Fibroblast of the conjunctiva (primary cell): Measurements from ENCODE around the gene SLPI.

Source experiments
- DNase-seq: peaks from one replicate; pipeline ENCODE4 v3.0.0-alpha.2; 2010; ENCODE audit warnings: low read depth

The SLPI gene, protein sequence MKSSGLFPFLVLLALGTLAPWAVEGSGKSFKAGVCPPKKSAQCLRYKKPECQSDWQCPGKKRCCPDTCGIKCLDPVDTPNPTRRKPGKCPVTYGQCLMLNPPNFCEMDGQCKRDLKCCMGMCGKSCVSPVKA

DNA sequence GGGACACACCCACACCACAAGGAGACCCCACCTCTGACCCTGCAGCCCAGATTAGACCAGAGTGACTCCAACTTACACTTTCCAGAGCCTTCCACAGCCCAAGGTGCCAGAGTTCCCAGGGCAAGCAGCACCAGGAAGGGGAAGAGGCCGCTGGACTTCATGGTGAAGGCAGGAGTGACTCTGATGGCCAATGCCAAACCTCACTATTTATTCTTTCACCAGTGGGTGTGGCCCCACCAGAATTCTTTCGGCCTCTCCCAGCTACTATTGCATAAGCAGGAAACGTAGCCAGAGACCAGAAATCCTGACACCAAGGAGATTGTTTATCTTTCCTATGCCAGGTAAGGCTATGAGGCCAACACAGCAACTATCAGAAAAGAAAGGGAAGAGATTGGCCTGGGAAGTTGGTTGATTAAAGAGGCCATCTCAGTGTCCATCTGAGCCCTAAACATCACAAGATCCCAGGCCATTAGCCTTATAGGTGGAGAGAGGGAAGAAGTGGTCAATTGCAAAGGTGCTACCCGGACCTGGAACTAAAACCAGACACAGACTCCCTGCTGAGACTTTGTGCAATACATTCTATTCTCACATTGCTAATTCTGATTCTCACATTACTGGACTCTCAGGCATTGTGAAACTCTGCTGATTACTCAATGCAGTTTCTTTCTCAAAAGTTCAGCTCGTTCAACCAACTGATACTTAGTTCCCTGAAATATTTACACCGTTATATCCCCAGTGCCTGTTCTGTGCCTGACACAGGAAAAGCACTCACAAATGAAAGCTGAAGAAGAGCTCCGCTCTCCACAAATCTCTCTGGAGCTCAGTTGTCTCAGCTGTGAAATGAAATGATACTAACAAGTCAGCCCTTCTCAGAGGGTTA, at the start of gene SLPI:
SLPI (minus strand) TSS at position 182 of the 880 bp plus-strand sequence; CDS start at position 161, 21 bp downstream.
- no peak for DNase-seq

DNA sequence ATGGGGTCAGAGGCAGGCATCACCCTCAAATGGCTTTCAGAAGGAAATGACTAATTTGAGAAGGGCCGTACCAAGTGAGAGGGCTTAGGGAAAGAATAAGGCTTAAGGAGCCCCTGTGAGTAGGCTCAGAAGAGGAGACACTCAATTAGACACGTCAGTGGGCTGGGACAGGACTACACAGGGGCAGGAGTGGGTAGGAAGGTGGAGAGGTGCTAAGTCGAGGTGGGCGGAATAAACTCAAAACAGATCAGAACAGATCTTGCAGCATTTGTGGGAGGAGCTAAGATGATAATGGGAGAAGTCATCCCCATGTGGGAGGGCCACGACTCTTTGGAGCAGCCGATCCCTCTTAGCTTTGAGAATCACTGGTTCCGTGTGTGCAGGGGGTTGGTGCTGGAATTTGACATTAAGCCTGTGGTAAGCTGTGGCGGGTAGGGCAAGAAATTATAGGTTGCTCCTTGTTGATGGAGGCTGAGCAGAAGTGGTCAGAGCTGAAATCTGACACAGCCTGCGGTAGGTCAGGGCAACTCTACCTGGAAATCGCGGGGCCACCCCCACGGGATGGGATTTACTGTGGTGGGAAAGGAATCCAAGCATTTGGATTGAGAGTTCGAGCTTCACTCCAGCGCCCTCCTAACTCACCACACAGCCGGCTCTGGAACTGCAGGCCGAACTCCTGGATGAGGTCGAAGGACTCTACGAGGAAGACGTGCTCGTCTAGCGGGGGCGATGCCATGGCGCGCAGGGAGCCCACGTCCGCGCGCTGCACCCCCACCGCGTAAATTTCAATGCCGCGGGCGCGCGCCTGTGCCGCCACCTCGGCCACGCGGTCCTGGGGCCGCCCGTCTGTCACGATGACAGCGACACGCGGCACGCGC, 49.5 kb upstream of the SLPI start:
- no peak for DNase-seq

DNA sequence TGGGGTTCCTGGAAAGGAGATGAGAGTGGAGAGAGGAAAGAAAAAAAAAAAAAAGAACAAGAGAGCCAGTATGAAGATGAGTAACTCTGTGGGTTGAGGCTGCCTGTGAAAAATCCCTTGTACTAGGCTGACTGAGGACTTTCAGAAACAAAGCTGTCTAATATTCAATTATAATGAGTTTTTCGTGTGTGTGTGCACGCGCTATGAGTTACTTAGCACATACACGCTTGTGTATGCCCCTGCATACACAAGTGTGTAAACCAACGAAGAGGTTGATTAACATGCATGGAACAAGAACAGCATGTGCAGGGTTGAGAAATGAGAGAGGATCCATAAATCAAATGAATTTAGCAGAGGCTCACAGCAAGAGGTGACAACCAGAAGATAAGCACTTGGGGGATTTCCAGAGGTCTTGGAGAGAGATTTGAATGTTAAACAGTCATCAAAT, 47.5 kb upstream of the SLPI start:
- DNase-seq = no peak

DNA sequence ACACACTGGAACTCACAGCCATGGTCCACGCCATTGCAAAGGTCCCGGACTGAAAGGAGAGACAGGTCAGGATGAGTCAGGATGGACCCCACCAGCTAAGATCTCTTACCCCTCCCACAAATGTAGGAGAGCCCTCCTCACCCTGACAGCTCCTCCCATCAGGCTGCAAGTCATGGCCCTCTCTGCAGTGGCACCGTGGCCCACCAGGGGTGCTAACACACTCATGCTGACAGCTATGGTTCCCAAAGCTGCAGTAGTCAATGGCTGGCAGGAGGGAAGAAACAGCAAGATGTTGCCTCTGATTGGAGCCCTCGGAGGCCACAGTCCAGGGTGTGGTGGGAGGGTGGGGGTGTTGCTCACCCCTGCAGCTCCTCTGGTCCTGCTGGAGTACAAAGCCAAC, 46.6 kb upstream of the SLPI start:
- DNase-seq = no peak

DNA sequence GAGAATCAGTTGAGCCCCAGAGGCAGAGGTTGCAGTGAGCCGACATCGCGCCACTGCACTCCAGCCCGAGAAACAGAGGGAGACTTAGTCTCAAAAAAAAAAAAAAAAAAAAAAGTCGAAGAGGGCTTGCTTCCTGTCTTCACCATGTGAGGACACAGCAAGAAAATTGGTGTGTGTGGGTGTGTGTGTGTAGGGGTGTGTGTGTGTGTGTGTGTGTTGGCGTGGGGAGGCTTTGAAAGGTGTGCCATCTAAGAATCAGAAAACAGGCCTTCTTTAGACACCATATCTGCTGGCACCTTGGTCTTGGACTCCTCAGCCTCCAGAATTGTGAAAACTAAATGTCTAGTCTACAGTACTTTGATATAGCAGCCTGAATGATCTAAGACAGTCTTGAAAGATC, 45.4 kb upstream of the SLPI start:
- DNase-seq = no peak

DNA sequence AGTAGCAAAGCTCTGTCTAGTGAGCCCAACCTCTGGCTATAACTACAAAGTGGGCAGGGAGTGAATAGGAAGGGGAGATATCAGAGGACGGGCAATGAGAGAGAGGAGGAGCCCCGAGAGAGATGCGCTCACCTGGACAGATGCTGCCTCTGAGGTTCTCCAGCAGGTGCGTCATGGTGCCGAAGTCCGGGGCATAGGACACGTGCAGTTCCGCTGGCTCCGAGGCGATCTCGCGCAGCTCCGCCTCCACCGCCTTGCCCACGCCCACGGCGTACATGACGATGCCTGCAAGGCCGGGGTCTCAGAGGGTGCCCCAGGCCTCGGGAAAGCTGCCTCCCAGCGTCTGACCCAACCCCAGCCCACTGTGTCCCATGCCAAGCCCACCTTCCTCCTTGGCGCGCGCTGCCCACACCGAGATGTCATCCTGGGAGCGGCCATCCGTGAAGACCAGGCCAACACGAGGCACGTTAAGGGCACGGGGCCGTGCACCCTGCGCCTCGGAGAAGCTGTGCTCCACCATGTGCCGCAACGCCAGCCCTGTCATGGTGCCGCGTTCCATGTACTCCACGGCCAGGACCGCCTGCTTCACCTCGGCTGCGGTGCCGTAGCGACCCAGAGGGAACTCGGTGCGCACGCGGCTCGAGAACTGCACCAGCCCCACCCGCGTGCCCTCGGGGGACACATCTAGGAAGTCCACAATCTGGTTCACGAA, 43.6 kb upstream of the SLPI start:
- DNase-seq = no peak

DNA sequence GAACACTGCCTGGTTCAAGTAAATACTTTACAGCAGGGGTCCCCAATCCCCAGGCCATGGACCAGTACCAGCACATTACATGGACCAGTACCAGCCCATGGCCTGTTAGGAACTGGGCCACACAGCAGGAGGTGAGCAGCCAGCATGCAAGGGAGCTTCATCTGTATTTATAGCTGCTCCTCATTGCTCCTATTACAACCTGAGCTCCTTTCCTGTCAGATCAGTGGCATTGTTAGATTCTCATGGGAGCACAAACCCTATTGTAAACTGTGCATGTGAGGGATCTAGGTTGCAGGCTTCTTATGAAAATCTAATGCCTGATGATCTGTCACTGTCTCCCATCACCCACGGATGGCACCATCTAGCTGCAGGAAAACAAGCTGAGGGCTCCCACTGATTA, 40.3 kb upstream of the SLPI start:
- DNase-seq = no peak

DNA sequence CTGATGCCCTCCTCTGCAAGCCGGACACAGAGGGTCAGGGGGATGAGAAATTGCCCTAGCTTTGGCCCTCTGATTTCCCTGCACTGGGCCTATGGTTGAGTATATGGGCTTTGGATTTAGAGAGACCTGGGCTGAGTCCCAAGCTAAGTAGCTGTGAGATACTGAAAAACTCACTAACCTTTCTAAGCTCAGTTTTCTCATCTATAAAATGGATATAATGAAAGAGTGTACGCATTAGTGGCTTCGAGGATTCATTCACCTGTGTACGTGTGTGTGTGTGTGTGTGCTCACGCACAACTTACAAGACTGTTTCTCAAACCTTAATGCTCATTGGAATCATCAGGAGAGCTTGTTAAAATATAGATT, 39.6 kb upstream of the SLPI start:
- no peak for DNase-seq

DNA sequence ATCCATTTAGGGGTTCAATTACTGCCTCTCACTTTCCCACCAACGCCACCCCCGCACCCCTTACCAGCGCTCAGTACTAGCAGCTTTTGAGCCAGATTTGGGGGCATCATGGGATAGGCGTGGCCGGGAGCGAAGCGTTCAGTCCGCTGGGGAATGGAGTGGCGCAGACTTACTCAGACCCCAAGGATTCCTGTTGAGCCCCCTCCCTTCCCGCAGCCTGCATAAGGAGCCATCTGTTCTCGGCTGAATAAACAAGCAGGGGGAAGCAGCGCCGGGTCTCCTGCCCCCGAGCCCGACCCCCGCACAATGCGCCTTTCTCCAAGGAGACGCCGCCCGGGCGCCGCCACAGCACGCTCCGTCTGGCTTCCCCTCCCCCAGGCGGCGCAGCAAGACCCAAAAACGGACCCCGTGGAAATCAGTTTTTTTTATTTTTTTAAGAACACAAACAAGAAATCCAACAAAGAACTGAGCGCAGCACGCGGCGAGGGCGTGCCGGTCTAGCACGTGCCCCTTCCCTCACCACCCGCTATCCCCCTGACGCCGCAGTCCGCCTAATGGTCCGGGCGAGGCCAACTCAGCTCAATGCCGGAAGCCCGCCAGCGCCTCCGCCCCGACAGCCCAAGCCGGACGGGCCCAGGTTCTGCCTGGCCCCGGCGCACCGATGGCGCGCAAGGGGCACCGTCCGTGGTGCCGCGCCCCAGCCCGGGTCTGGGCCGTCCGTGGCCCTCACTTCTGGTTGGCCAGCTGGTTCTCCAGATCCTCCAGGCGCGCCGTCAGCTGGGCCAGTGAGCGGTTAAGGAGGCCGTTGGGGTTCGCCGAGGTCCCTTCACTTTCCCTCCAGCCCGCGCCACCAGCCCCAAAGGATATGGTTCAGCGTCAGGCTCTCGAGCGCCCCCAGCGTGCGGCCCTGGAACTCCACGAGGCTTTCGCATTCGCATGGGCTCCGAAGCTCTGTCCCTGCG, 39.0 kb upstream of the SLPI start:
- DNase-seq = peak; percentile 34

DNA sequence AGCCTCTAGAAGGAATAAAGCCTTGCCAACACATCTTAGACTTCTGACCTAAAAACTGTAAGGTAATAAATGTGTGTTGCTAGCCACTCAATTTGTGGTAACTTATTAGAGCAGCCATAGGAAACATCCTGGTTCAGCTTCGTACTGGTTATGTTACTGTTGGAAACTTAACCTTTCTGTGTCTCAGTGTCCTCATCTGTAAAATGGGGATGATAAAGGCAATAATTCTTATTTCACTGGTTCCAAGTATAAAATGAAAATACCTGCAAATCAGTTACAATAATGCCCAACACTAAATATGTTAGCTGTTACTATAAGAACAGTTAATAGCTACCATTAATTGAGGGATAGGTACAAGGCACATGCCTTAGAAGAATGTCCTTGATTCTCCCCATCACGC, 38.0 kb upstream of the SLPI start:
- no peak for DNase-seq

DNA sequence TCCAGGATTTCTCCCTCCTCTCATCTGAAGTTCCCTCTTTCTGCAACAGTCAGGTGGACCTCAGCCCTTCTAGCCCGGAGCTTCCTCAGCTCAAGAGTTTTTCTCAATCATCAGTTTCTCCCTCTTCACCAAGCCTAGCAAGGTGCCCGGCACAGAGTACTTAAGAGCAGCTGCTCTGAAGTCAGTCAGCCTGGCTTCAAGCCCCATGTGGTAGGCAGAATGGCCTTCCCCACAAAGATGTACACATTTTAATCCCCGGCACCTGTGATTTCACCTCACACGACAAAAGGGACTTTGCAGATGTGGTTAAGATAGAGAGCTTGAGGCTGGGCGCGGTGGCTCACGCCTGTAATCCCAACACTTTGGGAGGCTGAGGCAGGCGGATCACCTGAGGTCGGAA, 37.2 kb upstream of the SLPI start:
- DNase-seq = no peak

DNA sequence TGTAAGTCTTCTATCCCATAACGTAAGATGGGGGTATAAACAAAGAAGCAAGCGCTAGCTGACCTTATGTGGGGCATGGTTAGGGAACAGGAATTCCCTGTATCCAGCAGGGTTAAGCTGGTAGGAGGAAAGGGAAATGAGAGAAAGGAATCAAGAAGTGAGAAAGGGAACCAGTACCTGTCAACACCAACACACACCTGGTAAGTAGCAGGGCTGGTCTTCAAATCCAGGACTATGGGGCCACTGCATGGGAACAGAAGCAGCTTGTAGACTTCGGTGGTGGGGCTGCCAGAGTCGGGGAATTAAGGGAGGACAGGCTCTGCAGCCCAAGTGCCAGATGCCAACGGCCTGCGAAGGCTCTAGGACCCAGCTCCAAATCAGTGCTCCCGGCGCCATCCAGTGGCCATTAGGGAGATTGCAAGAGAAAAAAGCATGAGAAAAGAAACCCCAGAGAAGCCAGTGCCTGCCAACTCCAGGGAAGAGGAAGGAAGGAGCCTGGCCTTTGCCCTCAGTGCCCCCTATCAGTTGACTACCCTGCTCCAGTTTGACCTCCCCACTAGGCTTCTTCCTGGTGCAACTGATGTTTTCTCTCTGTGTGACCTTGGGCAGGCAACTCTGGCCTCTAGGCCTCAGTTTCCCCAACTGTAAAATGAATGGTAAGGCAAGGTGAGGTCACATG, 36.5 kb upstream of the SLPI start:
- DNase-seq = peak; percentile 59

DNA sequence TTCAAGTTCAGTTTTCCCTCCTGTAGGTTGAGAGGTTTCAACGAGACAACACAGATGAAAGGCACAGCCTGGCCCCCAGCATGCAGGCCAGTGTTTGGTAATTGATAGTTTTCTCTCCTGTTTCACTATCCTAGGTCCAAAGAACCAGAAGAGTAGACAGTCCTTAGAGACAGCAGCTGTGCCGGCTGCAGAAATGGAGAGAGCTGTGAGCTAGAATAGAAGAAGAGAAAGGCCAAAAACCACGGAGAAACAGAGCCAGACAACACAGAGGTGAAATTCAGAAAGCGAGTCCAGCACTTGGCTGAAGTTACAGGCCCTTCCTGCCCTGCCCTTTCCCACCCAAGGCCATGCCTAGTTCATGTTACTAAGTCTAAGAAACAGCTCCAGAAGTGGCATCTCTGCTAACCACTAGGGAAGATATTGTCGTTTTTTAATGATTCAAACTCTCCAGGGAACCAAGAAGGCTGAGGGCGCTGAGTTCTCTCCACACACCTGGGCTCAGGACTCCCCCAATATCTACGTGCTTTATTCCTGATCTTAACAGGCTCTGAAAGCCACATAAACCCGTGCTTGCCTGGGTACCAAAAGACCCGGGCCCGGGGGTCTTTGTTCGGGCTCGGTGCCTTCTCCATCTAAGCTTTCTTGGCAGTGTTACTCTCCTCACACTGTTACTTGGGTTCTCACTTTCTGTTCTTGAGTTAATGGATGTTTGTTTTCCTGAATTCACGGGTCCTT, 35.7 kb upstream of the SLPI start:
- DNase-seq = no peak

DNA sequence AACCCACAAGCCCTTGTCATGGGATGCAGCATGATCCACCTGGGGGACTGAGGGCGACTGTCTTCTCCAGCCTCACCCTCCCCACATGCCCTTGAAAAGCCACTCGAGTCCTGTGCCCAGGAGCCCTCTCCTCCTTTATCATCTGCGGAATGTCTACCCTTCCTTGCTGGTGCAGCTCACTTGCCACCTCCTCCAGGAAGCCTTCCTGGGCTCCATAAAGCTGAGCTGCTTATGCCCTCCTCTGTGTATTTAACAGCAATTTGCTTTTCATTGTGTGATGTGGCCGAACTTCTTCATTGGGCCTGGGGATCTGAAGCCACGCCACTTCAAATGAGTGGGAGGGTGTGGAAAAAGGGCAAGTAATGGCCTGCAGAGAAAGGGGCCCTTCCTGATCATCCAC, 34.5 kb upstream of the SLPI start:
- DNase-seq = no peak

DNA sequence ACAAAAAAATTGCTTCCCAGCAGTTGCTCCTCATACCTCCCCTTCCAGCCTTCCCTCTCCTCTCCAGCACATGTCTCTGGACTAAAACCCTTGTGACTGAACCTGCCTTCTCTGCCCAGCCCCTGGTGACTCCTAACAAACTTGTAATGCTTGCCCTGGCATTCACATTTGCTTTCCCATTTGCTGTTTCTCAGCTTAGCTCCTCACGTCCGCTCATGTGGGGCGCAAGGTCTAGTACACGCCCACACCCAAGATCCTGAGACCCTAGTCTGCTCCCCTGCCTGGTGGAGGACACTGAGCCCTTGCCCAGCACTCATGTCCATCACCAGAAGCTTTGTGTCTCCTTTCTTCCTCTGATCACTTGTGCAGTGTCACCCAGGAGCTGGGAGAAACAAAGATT, 34.0 kb upstream of the SLPI start:
- DNase-seq = no peak

DNA sequence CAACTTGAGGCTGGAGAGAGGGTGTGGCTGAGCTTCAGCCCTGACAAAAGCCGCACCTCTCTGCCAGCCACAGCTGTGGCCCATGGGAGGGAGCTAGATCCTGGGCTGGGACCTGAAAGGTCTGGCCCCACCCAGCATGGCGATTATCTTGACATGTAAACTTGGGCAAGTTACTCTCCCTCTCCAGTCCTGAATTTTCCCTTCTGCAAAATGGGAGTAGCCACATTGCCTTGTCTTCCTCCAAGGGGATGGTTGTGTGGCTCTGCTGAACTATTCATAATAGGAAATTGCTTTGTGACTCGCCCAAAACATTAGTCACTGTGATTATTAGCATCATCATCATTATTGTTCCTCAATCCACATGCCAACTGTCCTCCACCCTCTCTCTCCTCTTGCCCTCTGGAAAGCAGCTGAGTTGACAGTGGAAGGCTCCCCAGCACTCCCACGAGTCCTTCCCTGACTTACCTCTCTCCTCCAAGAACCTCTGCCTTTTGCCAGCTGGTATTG, 29.2 kb upstream of the SLPI start:
- no peak for DNase-seq

DNA sequence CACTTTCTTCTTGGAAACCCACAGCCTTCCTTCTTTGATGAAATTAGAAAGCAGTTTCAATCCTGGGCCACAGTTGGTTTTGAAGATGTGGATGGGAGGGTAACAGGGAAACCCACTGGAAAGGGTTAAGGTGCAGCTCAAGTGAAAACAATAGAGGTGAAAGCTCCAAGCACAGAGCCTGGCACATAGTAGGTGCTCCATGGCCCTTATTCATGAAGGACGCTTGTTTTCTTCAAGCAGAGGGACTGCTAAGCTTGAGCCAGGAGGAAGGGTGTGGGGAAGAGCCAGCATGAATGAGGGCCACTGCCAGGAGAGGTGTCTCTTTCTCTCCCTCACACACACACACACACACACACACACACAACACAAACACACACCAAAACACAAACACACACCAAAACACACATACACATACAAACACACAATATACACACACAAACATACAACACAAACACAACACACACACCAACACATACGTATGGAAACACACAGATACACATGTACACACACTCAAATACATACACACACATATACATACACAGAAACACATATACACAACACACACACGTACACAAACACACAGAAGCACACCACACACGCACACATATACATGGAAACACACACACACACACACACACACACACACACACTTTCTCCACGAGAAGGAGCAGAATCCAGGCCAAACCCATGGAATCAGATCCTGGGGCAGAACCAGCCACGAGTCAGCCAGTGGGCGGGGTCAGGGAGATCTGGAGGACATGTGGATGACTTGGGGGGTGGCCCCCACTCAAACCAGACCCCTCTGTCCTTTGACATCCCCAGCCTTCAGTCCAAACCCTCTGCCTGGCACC, 28.6 kb upstream of the SLPI start:
- no peak for DNase-seq

DNA sequence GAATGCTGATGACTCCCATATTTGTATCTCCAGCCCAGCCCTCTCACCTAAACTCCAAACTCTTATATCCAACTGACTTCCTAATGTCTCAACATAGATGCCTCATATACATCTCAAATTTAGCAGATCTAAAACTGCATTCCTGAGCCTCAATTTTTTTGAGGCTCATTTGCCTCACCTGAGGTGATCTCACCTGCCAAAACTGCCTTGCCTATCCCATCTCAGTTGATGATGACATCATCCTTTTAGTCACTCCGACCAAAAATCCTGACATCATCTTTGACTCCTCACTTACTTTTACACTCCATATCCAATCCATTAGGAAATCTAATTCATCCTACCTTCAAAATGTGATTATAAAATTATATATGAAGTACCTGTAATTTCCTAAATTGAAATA, 25.6 kb upstream of the SLPI start:
- no peak for DNase-seq

DNA sequence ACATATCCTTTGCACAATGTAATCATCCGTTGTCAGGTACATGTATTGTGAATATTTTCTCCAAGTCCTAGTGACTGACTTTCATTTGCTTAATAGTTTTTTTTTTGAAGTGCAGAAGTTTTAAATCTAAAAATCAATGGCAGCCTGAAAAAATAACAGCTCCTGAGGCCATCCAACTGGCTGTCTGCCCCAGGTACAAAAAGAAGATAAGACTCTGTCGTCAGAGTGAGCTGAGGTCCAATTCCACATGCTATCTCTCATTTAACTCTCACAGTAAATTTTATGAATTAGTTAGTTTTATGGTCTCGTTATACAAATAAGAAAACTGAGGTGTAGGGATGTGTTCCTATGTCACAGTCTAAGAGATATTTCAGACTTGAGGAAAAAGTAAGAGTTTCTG, 21.0 kb upstream of the SLPI start:
- DNase-seq = no peak
